HG03045 (cell line): ENCODE results near the gene TP73.
"Not testable (repeated sequence)": the region's sequence is repeated elsewhere in the genome, so short reads cannot be mapped to it uniquely, and the experiment has no call there.

Experiments
- ATAC-seq: cut with Tn5 transposase; IDR thresholded peaks from one replicate; pipeline ENCODE4 v1.9.1; 2021; ENCODE audit warnings: mild to moderate bottlenecking, moderate library complexity; ENCODE audit not compliant: unreplicated experiment

Gene TP73

DNA sequence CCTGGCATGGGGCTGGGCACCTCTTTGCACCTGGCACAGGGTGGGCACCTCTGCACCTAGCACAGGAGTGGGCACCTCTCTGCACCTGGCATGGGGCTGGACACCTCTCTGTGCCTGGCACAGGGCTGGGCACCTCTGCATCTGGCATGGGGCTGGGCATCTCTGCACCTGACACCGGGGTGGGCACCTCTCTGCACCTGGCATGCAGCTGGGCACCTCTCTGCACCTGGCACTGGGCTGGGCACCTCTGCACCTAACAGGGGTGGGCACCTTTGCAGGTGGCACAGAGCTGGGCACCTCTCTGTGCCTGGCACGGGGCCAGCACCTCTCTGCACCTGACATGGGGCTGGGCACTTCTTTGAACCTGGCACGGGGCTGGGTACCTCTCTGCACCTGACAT, 70.5 kb downstream of the TP73 start:
- no peak for ATAC-seq

DNA sequence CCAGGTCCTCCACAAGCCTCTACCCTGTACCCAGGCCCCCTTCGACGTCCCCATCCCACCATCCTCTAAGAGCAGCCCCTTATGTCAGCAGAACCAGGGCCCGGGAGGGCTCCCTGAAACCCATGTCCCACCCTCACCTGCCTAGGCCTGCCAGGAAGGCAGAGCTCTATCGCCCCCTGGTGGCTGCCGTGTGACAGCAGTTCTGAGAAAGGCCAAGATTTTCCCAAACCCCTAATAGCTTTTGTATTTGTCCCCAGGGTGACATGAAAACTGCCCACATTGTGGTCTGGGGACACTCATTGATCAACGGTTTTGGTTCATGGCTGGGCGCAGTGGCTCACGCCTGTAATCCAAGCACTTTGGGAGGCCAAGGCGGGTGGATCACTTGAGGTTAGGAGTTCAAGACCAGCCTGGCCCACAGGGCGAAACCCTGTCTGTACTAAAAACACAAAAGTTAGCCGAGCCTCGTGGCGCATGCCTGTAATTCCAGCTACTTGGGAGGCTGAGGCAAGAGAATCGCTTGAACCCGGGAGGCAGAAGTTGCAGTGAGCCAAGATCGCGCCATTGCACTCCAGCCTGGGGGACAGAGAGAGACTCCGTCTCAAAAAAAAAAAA, 72.2 kb downstream of the TP73 start:
- not testable (repeated sequence) for ATAC-seq

DNA sequence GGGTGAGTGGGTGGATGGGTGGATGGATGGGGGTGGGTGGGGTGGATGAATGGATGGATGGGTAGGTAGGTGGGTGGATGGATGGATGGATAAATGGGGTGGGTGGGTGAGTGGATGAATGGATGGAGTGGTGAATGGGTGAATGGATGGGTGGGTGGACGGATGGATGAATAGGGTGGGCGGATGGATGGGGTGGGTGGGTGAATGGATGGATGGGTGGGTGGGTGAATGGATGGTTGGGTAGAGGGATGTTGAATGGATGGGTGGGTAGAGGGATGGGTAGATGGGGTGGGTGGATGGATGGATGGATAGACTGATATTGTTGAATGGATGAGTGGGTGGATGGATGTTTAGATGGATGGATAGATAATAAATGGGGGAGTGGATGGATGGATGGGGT, 73.0 kb downstream of the TP73 start:
- ATAC-seq = no peak

DNA sequence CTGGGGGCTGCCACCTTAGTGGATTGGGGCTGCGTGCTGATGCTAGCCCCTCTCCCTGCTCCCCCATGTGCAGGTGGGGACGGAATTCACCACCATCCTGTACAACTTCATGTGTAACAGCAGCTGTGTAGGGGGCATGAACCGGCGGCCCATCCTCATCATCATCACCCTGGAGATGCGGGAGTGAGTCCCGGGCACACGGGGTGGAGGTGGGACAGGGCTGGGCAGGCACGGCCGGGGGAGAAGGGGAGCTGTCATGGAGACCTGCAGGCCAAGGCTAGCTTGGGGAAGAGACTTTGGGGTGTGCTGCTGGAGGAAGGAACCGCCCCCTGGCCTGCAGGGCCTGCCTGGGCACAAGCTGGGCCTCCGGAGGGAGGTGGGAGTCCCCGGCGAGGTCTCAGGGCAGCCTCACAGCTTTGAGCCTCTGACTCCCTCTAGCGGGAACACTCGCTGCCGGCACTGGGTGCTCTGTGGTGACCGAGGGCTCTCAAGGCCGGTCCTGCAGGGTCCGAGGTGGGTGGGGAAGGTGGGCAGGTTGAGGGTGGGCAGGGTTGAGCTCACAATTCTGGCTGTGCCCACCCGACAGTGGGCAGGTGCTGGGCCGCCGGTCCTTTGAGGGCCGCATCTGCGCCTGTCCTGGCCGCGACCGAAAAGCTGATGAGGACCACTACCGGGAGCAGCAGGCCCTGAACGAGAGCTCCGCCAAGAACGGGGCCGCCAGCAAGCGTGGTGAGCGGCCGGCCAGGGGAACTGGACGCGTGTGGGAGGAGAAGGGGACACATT, 74.9 kb downstream of the TP73 start:
- no peak for ATAC-seq

DNA sequence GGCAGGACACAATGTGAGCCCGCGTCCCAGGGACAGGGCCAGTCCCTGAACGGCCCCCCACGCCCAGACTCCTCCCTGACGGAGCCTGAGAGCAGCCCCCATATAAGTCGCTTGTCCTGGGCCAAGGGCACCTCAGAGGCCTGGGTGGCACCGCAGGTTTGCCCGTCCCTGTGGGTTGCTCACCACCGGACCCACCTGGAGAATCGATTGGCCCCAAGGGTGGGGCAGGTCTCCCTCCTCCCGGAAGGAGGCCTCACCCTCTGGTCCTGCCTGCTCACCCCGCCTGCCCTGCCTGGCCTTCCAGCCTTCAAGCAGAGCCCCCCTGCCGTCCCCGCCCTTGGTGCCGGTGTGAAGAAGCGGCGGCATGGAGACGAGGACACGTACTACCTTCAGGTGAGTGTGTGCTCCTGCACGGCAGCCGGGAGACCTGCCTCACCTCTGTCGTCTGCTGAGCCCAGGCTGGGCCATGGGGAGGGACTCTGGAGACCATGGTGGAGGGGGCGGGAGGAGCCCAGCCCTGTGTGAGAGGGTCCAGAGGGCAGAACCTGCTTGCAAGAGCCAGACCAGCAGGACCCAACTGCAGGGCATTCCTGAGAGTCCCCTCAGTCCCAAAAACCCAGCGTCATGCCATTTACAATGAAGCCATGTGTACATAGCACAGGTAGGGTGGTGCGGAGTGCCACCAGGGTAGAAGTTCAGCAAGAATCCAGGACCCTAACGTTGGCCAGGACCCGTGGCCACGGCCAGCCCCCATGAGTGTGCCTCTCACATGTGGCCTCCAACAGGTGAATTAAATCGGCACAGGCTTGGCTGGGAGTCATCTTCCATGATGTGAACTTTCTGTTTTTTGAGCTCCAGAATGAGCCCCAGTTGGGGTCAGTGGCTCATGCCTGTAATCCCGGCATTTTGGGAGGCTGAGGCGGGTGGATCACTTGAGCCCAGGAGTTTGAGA, 75.8 kb downstream of the TP73 start:
- ATAC-seq = no peak

DNA sequence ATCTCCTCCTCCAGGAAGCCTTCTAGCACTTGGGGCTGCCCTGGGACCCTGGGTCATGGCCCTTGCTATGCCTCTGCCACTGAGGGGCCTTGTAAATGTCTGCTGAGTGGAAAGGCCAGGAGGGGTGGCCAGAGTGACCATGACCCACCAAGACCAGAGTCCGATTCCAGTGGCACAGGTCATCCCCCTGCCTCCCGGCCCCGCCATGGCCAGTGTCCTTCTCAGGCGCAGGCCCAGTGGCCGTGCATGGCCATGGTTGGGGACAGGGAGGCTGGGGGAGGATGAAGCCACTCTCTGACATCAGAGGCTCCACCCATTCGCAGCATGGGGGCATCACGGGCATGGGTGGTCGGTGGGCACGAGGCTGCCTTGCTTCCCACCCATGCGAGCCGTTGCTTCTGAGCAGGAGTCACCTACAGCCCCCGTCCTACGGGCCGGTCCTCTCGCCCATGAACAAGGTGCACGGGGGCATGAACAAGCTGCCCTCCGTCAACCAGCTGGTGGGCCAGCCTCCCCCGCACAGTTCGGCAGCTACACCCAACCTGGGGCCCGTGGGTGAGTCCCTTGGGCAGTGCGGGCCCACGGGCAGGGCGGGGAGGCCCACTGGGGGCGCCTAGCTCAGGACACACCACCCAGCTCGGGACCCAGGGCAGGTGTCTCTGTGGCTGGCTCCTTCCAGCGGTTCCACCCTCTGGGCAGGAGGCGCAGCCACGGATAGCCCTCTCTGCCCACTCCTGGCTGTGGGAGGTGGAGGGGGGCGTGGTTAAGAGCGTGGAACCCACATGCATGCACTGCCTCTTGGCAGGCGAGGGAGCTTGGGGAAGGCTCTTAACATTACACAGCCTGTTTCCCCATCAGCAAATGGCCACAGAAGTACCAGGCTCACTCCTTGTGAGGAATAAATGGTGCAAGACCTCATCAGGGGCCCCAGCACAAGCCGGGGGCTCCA, 77.6 kb downstream of the TP73 start:
- ATAC-seq = no peak

DNA sequence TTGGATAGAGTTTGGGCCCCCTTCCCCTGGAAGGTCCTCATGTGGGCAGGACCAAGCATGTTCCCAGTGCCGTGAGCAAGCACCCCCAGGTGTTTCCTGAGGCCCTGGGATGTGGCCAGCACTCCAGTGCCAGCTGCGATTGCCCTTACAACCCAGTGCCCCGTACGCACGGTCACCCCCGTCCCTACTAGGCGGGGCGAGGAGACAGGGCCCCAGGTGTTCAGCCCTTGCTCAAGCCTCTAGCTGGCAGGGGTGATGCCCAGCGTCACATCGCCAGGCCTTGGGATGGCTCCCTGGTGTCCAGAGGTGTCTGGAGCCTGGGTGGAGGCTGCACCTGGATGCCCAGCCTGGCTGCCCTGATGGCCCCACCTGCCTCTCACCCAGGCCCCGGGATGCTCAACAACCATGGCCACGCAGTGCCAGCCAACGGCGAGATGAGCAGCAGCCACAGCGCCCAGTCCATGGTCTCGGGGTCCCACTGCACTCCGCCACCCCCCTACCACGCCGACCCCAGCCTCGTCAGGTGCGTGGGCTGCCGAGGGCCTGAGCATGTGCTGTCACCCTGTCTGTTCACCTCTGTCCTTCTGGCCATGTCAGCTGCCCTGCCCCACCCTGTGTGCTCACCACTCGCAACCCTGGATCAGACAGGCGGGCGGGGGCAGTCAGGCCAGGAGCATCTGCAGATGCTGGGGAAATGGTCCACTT, 78.4 kb downstream of the TP73 start:
- ATAC-seq = no peak

DNA sequence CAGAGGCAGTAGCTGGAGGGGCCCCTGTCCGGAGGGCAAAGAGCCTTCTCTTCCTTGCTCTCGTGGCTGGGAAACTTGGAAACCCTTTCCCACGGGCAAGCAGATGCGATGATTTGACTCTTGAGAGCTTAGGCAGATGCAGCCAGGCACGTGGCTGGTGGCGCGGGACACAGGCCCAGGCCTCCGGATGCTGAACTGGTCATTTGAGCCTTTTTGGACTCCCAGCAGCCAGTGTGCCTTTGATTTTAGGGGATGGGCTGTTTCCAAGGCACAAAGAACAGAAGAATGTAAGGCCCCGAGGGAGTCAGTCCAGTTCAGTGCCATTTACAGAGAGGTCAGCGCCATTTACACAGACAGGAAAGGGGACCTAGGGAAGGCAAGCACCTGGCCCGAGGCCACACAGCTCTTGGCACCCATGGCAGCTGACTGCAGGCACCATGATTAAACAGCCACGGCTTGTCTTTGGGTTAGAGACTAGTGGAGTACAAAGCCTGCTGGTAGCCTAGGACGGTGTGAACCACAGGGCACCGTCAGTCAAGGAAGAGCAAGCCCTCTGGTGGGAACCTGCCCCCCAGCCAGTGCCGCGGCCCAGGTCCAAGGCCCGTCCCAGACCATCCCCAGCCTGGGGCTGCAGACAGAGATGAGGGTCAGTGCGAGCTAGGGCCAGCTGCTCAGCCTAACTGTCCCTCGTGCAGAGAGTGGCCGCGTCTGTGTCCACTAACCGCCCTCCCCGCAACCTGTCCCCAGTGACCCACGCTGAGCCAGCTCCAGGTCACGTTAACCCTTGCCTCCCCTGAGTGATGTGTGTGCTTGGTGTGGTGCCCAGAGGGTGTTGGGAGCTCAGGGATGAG, 79.5 kb downstream of the TP73 start:
- no peak for ATAC-seq

DNA sequence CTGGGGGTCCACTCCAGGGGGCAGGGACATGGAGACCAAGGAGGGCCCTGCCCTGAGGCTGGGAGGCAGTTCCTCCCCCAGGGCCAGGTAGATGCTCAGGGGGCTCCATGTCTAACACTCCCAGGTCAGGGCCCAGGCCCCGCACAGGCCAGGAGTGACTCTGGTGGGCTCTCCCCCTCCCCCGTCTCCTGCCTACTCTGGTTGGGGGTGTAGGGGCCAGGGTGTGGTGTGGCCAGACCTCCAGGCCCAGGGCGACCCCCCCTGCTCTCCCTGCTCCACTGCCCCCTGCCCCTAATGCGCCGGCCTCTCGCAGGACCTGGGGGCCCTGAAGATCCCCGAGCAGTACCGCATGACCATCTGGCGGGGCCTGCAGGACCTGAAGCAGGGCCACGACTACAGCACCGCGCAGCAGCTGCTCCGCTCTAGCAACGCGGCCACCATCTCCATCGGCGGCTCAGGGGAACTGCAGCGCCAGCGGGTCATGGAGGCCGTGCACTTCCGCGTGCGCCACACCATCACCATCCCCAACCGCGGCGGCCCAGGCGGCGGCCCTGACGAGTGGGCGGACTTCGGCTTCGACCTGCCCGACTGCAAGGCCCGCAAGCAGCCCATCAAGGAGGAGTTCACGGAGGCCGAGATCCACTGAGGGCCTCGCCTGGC, 80.2 kb downstream of the TP73 start:
- ATAC-seq = no peak

DNA sequence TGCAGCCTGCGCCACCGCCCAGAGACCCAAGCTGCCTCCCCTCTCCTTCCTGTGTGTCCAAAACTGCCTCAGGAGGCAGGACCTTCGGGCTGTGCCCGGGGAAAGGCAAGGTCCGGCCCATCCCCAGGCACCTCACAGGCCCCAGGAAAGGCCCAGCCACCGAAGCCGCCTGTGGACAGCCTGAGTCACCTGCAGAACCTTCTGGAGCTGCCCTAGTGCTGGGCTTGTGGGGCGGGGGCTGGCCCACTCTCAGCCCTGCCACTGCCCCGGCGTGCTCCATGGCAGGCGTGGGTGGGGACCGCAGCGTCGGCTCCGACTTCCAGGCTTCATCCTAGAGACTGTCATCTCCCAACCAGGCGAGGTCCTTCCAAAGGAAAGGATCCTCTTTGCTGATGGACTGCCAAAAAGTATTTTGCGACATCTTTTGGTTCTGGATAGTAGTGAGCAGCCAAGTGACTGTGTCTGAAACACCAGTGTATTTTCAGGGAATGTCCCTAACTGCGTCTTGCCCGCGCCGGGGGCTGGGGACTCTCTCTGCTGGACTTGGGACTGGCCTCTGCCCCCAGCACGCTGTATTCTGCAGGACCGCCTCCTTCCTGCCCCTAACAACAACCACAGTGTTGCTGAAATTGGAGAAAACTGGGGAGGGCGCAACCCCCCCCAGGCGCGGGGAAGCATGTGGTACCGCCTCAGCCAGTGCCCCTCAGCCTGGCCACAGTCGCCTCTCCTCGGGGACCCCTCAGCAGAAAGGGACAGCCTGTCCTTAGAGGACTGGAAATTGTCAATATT, 81.0 kb downstream of the TP73 start:
- ATAC-seq = no peak

DNA sequence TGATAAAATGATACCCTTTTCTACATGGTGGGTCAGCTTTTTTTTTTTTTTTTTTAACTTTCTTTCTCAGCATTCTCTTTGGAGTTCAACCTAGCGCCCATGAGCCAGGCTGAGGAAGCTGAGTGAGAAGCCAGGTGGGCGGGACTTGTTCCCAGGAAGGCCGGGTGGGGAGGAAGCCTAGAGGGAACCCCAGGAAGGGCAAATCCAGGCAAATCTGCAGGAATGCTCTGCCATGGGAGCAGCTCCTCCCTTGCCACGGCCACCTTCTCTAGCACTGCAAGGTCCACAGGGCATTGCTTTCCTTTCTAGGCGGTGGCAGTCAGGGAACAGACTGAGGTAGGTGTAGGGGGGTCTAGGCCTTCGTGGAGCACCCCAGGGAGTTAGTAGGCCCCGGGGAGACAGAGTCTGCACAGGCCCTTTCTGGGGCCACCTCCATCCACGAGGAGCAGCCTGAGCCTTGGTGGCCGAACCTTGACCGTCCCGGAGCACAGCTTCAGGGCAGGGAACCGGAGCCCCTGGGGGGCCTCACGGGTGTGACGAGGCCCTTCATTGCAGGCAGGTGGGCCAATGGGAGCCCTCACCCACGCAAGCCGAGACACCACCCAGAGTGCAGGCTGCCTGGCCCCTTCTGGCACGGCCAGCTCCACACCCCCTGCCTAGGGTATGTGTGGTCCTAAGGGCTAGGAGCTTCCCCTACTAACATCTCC, 81.7 kb downstream of the TP73 start:
- no peak for ATAC-seq

DNA sequence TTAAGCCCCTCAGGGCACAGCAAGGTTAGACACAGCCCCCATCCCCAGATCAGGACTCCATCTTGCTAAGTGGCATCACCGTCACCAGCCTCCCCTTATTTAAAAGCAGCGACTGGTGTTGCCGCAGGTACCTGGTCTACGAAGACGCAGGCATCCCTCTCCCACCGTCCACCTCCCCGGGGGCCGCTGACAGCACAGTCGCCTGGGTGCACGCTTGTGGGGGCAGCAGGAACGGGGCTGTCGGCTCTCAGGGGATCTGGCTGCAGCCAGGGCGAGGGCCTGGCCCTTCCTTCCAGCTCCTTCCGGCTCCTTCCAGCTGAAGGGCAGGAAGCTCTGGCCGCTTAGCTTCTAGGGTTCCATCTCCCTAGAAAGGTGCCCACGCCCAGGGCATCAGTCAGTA, 82.3 kb downstream of the TP73 start:
- ATAC-seq = no peak

DNA sequence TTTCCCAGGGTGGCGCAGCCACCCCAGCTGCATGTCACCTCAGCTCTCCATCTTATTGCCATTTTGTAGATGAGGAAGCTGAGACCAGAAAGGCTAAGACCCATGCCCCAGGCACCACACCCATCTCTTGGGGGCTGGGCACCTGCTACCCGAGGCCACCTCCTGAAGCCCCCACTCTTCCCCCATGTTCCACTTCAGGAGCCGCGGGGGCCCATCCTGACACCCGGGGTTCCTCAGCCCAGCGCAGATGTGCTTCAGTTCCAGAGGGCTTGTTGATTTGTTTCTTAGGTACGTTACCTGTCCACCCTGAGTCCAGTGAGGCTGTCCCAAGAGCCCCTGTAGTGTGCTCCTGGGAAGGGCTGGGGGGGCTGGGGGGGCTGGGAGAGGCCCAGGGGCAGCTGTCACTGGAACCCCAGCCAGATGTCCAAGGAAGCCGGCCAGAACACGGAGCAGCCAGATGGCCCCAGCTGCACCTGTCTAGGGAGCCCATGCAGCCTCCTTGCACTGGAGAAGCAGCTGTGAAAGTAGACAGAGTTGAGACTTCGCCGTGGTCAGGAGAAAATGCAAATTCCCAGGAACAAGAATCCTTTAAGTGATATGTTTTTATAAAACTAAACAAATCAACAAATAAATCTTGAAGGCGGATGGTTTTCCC, 82.8 kb downstream of the TP73 start:
- no peak for ATAC-seq

DNA sequence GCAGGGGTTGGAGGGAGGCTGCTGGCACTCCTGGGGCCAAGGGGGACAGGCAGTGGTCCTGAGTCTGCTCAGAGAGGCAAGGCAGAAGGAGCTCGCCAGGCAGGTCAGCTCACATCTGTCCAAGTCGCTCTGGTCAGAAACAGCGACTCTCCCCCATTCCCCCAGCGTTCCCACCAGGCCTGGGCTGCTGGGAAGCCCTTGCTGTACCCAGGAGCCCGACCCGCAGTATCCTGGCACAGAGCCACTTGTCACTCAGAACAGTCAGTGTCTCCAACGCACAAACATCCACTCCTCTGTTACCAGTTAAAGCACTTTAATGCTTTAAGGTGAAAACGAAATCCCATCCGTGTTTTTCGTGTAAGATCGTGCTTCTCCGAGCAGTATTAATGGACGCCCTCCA, 83.4 kb downstream of the TP73 start:
- ATAC-seq = no peak

DNA sequence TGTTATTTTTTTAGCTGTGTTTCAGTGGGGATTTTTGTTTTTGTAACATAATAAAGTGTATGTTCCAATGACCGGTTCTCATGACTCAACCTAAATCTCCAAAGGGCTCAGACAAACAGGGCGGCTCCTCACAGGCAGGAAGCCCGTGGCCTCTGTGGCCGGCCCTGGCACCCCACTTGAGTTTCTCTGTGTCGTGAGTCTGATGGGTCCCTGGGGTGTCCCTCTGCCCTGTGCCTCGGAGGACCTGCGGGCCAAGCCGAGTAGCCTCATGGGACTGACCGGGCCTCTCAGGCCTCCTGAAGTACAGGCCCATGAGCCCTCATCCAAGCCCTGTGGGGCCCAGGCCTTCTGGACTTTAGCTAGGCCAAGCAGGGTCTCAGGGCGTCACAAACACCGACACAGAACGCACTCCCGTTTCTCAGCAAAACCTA, 83.8 kb downstream of the TP73 start:
- no peak for ATAC-seq

DNA sequence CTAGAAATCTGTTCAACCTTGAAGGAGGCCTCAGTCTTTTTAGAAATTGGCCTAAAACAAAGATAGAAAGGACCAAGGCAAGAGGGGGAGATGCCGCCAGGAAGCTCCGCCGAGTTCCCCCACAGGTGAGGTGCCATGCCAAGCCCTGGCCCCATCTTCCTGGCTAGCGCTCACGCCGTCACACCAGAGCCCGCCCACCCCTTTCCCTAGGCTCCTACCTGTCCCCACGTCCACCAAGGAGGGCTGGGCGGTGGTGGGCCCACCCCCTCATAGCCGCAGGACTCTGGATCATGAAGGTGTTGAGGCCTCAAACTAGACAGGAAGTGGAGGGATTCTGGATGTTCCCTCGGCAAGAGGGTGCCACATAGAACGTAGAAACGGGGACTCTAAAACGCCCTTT, 84.4 kb downstream of the TP73 start:
- ATAC-seq = no peak

DNA sequence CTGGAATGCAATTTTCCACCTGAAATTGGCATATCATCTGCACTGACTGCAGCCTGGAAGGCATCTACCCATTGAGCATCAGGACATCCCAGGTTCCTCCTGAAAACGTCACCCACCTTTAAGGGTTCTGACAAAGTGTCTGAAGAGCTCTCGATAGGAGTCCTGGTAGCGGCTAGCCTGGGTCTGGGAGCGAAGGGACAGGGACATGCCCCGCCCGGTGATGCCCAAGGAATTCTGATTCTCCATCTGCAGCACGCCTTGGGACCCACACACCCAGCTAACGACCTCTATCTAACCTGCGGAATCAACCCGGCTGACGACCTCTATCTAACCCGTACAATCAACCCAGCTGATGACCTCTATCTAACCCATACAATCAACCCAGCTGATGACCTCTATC, 86.6 kb downstream of the TP73 start:
- ATAC-seq = no peak
